Naive thymus-derived CD4-positive, alpha-beta T cell (primary cell): ENCODE data around the gene MAGEH1. TPM values are rescaled to one million over a fixed set of nuclear protein-coding genes. Genes with fewer than 3 reads are reported as not detected.
A peak's percentile ranks its signal among the peaks of the same experiment; 100 is the strongest.
"Not testable (repeated sequence)": the region's sequence is repeated elsewhere in the genome, so short reads cannot be mapped to it uniquely, and the experiment has no call there.

Experiments used
- ATAC-seq: fragments of 150-1000 bp; cut with Tn5 transposase; 2 replicates; pipeline ENCODE4 v1.10.0; 2021; ENCODE audit warnings: mild to moderate bottlenecking, moderate library complexity
- CTCF ChIA-PET: fragments of 350-600 bp; sonication (Branson Sonifier 250); formaldehyde crosslinking; loops from one replicate; lab custom pipeline; 2021; ENCODE audit warnings: antibody characterized with exemption; lab: Charles Lee
- POLR2A ChIA-PET: fragments of 350-600 bp; sonication (Branson Sonifier 250); formaldehyde crosslinking; loops from one replicate; lab custom pipeline; 2021; ENCODE audit warnings: antibody characterized with exemption, inconsistent platforms; lab: Charles Lee
- DNase-seq, 9 donors: peaks; one replicate each; pipeline versions ENCODE4 v3.0.0 to v3.0.0-alpha.2; 2020 to 2022; ENCODE audit warnings: mixed read lengths in 1 of 9
- H3K27ac ChIP-seq: one replicate; pipeline ENCODE4 v1.7.0; 2013; ENCODE audit warnings: mild to moderate bottlenecking, low read depth, low read length, moderate library complexity
- H3K27me3 ChIP-seq, 2 donors: one replicate each; pipeline ENCODE4 v1.7.0; 2013; ENCODE audit warnings: low read length in 2 of 2, mild to moderate bottlenecking in 2 of 2, moderate library complexity in 2 of 2; ENCODE audit not compliant: control insufficient read depth in 2 of 2, insufficient read depth in 2 of 2
- H3K36me3 ChIP-seq, 3 experiments: 1 replicate in 2 of 3; 2 replicates in 1 of 3; pipeline ENCODE4 v1.7.0; 2013; ENCODE audit warnings: low read length in 3 of 3, mild to moderate bottlenecking in 3 of 3, moderate library complexity in 1 of 3; ENCODE audit not compliant: insufficient read depth in 3 of 3, control insufficient read depth in 2 of 3
- H3K4me1 ChIP-seq, 2 donors: one replicate each; pipeline ENCODE4 v1.7.0; 2013; ENCODE audit warnings: low read length in 2 of 2, mild to moderate bottlenecking in 2 of 2, moderate library complexity in 1 of 2; ENCODE audit not compliant: control insufficient read depth in 2 of 2, insufficient read depth in 2 of 2
- H3K4me3 ChIP-seq: 2 replicates; pipeline ENCODE4 v1.7.0; 2013; ENCODE audit warnings: mild to moderate bottlenecking, low read length
- H3K9me3 ChIP-seq, 3 experiments: 1 replicate in 2 of 3; 2 replicates in 1 of 3; pipeline ENCODE4 v1.7.0; 2013; ENCODE audit warnings: low read length in 3 of 3; ENCODE audit not compliant: control insufficient read depth in 2 of 3
- H3K27ac Mint-ChIP-seq, 9 donors: one replicate each; pipeline ENCODE4 v1.8.0; 2020 to 2022; ENCODE audit warnings: mixed read lengths in 9 of 9, mild to moderate bottlenecking in 8 of 9, moderate library complexity in 5 of 9, inconsistent platforms in 2 of 9
- H3K27me3 Mint-ChIP-seq, 5 donors: one replicate each; pipeline ENCODE4 v1.8.0; 2021 to 2022; ENCODE audit warnings: mixed read lengths in 5 of 5, mild to moderate bottlenecking in 1 of 5
- H3K36me3 Mint-ChIP-seq, 5 donors: one replicate each; pipeline ENCODE4 v1.8.0; 2020 to 2022; ENCODE audit warnings: mixed read lengths in 5 of 5, mild to moderate bottlenecking in 3 of 5, inconsistent platforms in 1 of 5
- H3K4me1 Mint-ChIP-seq, 7 donors: one replicate each; pipeline ENCODE4 v1.8.0; 2020 to 2022; ENCODE audit warnings: mixed read lengths in 7 of 7, mild to moderate bottlenecking in 3 of 7, inconsistent platforms in 1 of 7
- H3K4me3 Mint-ChIP-seq, 10 donors: one replicate each; pipeline ENCODE4 v1.8.0; 2020 to 2022; ENCODE audit warnings: mild to moderate bottlenecking in 10 of 10, mixed read lengths in 10 of 10, moderate library complexity in 6 of 10, inconsistent platforms in 2 of 10
- H3K9me3 Mint-ChIP-seq, 11 donors: one replicate each; pipeline ENCODE4 v1.8.0; 2020 to 2022; ENCODE audit warnings: mixed read lengths in 11 of 11, mild to moderate bottlenecking in 4 of 11, inconsistent platforms in 1 of 11, moderate library complexity in 1 of 11
- intact Hi-C, 2 donors: fragments of 100-400 bp; cut with micrococcal nuclease; formaldehyde crosslinking; loops; one replicate each; pipeline ENCODE4 v1.15.1; 2023
- polyA plus RNA-seq, 2 donors: library from polyadenylated mRNA; unstranded; fragments of 300-500 nt; fragmentation: Illumina TruSeq; gene quantifications; one replicate each; pipeline ENCODE4 v1.2.3, GENCODE V29; 2021
- total RNA-seq, 6 experiments: library from RNA in 5 of 6; stranded (reverse) in 5 of 6; gene quantifications; 1 replicate in 5 of 6; 2 replicates in 1 of 6; pipeline ENCODE4 v1.2.3 and lab custom pipeline; 2021 to 2026

Gene MAGEH1
- total and polyA plus RNA-seq, 7 experiments from 2014 or later: 12.3 to 51.8 (median 26.5) TPM

DNA sequence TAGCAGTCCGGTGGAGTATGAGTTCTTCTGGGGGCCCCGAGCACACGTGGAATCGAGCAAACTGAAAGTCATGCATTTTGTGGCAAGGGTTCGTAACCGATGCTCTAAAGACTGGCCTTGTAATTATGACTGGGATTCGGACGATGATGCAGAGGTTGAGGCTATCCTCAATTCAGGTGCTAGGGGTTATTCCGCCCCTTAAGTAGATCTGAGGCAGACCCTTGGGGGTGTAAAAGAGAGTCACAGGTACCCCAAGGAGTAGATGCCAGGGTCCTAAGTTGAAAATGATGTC, 852 bp downstream of the MAGEH1 start:
- Mint-ChIP-seq H3K4me1 (peaks cover 2 to 23% (median 16%) of the 10 kb centered on the region in 7 donors), H3K27ac (peak overlapping the region; percentile 91 to 98 (median 95)), H3K9me3 (no peaks in the 10 kb centered on the region), H3K36me3 (no peaks in the 10 kb centered on the region), H3K4me3 (peak overlapping the region; percentile 90 to 98 (median 95)), H3K27me3 (no peaks in the 10 kb centered on the region)
- intact Hi-C loops: no loop called here
- POLR2A ChIA-PET: interaction anchor here (2.0 to 2.5 kb wide), 2 partner anchors 36 to 265 kb away, joined by 14 to 35 read pairs; partner anchors contain the start of genes RRAGB and USP51
- DNase-seq (peak in 1 of 9 donors; percentile 3), ATAC-seq (no peak)
- H3K27me3 ChIP-seq: no peaks in the 10 kb centered on the region
- no peaks in the 10 kb centered on the region for H3K36me3 ChIP-seq
- no peaks in the 10 kb centered on the region for H3K9me3 ChIP-seq
- CTCF ChIA-PET: no interaction called here
- H3K4me1 ChIP-seq: peaks cover 0 to 3% of the 10 kb centered on the region in 2 donors
- peak overlapping the region; percentile 88 for H3K27ac ChIP-seq
- peak overlapping the region; percentile 82 for H3K4me3 ChIP-seq

DNA sequence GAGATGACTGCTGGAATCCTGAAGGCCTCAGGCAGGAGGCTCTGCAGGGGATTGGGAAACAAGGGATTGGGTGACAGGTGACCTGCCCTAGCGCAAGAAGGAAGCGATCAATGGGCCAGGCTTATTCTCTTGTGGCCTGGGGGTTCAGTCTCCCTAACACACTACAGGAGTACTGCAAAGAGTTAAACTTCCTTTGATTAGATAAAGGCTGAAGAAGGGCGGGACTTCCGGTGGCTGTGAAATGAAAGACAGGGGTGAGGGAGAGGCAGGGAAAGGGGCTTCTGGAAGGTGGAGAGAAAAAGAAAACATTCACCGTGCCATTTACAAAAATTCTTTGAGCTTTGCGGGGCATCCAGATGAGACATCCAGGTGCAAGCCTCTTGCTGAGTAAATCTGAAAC, 3.8 kb downstream of the MAGEH1 start:
- H3K27ac ChIP-seq, CTCF ChIA-PET, POLR2A ChIA-PET, intact Hi-C loops, H3K9me3 ChIP-seq, H3K4me3 ChIP-seq, DNase-seq, H3K36me3 ChIP-seq, H3K36me3 Mint-ChIP-seq, H3K27me3 Mint-ChIP-seq, H3K27me3 ChIP-seq, H3K4me3 Mint-ChIP-seq, ATAC-seq, H3K4me1 ChIP-seq, H3K27ac Mint-ChIP-seq, H3K9me3 Mint-ChIP-seq: not testable (repeated sequence)
- H3K4me1 Mint-ChIP-seq: peaks cover 2 to 15% (median 13%) of the 10 kb centered on the region in 7 donors

DNA sequence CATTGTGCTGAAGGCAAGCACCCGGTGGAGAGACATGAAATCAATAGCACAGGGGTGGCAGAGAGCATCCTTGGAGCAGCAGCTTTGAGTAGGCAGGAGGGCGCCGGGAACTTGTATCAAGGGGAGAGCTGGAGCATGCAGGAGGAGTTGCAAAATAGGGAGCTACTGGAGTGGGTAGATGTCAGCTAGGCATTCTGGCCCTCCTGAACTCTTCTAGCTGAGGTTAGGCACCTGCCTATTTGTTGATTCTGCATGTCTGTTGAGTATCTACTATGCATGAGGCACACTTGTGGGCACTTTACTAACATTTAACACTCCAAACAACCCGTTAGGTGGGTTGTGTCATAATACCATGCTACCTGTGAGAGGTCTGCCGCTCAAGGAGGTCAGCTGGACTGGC, 7.5 kb downstream of the MAGEH1 start:
- H3K27me3 Mint-ChIP-seq, intact Hi-C loops, CTCF ChIA-PET, H3K27me3 ChIP-seq, H3K4me3 ChIP-seq, H3K9me3 Mint-ChIP-seq, H3K9me3 ChIP-seq, H3K4me1 Mint-ChIP-seq, H3K36me3 ChIP-seq, H3K4me3 Mint-ChIP-seq, DNase-seq, ATAC-seq, H3K27ac Mint-ChIP-seq, H3K27ac ChIP-seq, H3K4me1 ChIP-seq, POLR2A ChIA-PET, H3K36me3 Mint-ChIP-seq: not testable (repeated sequence)

DNA sequence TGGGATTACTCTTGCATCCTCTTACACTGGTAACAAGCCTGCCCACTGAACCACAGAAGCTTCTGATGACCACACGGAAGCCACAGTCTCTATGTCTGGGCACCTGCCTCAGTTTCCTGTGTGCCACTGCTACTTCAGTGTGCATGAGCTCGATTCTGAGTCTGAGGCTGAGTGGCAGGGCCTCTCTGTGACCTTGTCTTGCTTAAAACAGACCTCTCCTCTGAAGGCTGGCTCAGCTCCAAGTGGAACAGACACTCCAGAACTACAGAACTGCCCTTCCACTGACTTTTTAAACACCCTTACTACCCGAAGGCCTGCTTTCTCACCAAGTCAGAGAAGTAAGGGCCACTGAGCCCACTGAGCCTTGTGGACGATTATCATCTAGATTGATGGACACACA, 8.0 kb downstream of the MAGEH1 start:
- H3K4me3 ChIP-seq, H3K9me3 ChIP-seq, H3K27ac Mint-ChIP-seq, H3K4me1 ChIP-seq, CTCF ChIA-PET, H3K4me1 Mint-ChIP-seq, H3K36me3 Mint-ChIP-seq, H3K27me3 ChIP-seq, intact Hi-C loops, ATAC-seq, H3K27me3 Mint-ChIP-seq, DNase-seq, POLR2A ChIA-PET, H3K36me3 ChIP-seq, H3K4me3 Mint-ChIP-seq, H3K27ac ChIP-seq, H3K9me3 Mint-ChIP-seq: not testable (repeated sequence)

DNA sequence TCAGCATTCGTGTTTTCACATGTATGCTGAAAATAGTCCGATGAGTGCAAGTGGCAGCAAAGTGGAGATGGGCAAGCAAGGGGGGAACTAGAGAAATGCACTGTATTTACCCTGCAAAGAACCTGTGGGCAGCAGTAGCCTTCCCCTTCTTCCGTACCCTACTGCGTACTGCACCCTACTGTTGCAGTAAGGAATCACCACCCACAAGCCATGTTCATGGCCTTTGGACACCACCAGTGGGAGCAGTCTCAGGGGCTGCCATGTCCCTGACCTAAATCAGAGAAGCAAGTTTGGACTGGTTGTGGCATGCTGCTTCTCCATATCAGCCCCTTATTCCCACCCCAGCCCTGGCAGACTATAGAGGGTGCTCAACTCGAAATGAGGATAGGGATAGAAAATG, 12.1 kb downstream of the MAGEH1 start:
- POLR2A ChIA-PET, H3K4me3 ChIP-seq, H3K36me3 Mint-ChIP-seq, H3K27ac Mint-ChIP-seq, H3K4me3 Mint-ChIP-seq, intact Hi-C loops, CTCF ChIA-PET, DNase-seq, H3K9me3 ChIP-seq, H3K4me1 Mint-ChIP-seq, H3K9me3 Mint-ChIP-seq, H3K27me3 ChIP-seq, H3K27ac ChIP-seq, H3K4me1 ChIP-seq, H3K36me3 ChIP-seq, H3K27me3 Mint-ChIP-seq: not testable (repeated sequence)
- ATAC-seq: peak; percentile 65

DNA sequence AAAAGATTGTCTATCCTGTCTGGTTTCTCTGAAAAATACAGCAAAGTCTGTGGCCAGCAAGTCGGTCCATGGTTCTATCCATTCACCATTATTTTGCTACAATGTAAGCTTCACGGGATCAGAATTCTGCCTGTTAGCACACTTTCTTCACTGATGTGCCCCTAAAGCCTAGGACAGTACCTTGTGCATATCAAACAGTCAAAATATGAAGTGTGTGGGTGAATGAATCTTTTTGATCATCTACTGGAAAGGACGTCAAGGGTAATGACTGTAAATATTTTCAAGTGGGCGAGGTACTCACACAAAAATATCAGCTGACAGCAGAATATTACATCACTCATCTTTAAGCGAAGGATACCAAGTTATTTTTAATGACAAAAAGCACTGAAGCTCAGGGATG, 13.2 kb downstream of the MAGEH1 start:
- not testable (repeated sequence) for H3K9me3 ChIP-seq

DNA sequence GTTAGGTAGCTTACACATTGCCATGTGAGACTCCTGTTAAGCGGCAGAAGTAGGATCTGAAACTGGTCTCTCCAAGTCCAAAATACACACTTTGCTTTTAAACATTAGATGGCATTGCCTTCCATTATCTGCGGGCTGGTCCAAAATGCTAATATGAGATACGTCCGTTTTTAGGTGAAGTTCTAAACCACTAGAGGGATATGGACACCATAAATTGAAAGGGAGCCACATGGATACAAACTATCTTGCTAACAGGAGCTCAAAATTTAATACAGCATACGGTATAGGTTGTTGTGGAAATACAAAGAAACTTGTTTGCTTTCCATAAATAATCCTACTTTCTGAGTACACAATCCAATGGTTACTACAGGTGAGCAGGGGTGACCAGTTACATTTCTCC, 13.9 kb downstream of the MAGEH1 start:
- CTCF ChIA-PET, ATAC-seq, H3K9me3 Mint-ChIP-seq: not testable (repeated sequence)

More for the DNA sequence above, 13.2 kb downstream of the MAGEH1 start:
- CTCF ChIA-PET, DNase-seq, intact Hi-C loops, ATAC-seq, H3K27me3 Mint-ChIP-seq, H3K27ac Mint-ChIP-seq, H3K4me1 ChIP-seq, POLR2A ChIA-PET, H3K9me3 Mint-ChIP-seq, H3K27me3 ChIP-seq, H3K4me3 ChIP-seq, H3K27ac ChIP-seq, H3K4me3 Mint-ChIP-seq, H3K36me3 ChIP-seq, H3K4me1 Mint-ChIP-seq, H3K36me3 Mint-ChIP-seq: not testable (repeated sequence)

More for the DNA sequence above, 13.9 kb downstream of the MAGEH1 start:
- H3K27me3 Mint-ChIP-seq, H3K9me3 ChIP-seq, H3K4me3 ChIP-seq, H3K36me3 Mint-ChIP-seq, H3K36me3 ChIP-seq, H3K27ac Mint-ChIP-seq, H3K4me3 Mint-ChIP-seq, DNase-seq, H3K27ac ChIP-seq, H3K27me3 ChIP-seq, intact Hi-C loops, POLR2A ChIA-PET, H3K4me1 Mint-ChIP-seq, H3K4me1 ChIP-seq: not testable (repeated sequence)
